ENCODE measurements around the gene EFHC1. TPM values are rescaled to one million over a fixed set of nuclear protein-coding genes. Genes with fewer than 3 reads are reported as not detected.

EFHC1 gene
- total and polyA plus RNA-seq, 3 donors from 2014 or later: 41.8 to 133 (median 62.9) TPM

DNA sequence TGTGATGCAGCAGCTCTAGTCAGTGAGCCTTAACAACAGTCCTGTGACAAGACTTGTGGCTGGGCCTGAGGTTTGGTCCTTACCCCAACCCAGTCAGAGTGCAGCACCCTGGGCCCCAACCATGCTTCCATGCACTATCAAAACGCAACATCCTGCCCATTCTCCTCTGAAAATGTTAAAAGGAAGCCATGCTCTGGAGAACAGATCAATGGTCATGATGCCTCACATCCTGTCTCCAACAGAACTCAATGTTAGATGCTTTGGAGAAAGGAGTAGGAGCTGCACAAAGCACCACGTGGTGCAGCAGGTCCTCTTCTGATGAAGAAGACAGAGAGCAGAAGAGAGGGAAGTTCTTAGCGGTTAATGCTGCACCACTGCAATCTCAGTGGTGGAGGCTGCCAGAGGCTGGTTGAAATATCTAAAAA lies 114.8 kb downstream of the EFHC1 start:
- Histone ChIP-seq H3K9me3 (no peaks in the 10 kb centered on the region), H3K4me1 (peaks cover 8% of the 10 kb centered on the region), H3K36me3 (ENCODE audit: low read depth, missing control alignments) (no peaks in the 10 kb centered on the region), H3K27me3 (no peaks in the 10 kb centered on the region), H3K4me3 (no peak overlapping the region), H3K27ac (no peak overlapping the region)
- no peak for DNase-seq
- WGBS, 2 donors: 89 to 94% methylated on average over 3 of the region's 3 CpGs
- TF ChIP-seq POLR2A (IDR thresholded peaks at IDR 0.05): no peak
- TF ChIP-seq, protein P1, sequence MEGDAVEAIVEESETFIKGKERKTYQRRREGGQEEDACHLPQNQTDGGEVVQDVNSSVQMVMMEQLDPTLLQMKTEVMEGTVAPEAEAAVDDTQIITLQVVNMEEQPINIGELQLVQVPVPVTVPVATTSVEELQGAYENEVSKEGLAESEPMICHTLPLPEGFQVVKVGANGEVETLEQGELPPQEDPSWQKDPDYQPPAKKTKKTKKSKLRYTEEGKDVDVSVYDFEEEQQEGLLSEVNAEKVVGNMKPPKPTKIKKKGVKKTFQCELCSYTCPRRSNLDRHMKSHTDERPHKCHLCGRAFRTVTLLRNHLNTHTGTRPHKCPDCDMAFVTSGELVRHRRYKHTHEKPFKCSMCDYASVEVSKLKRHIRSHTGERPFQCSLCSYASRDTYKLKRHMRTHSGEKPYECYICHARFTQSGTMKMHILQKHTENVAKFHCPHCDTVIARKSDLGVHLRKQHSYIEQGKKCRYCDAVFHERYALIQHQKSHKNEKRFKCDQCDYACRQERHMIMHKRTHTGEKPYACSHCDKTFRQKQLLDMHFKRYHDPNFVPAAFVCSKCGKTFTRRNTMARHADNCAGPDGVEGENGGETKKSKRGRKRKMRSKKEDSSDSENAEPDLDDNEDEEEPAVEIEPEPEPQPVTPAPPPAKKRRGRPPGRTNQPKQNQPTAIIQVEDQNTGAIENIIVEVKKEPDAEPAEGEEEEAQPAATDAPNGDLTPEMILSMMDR (IDR thresholded peaks at IDR 0.05): no peak
- intact Hi-C loops (cut with DNase I; ENCODE audit: low total_unique reads): no loop called here

DNA sequence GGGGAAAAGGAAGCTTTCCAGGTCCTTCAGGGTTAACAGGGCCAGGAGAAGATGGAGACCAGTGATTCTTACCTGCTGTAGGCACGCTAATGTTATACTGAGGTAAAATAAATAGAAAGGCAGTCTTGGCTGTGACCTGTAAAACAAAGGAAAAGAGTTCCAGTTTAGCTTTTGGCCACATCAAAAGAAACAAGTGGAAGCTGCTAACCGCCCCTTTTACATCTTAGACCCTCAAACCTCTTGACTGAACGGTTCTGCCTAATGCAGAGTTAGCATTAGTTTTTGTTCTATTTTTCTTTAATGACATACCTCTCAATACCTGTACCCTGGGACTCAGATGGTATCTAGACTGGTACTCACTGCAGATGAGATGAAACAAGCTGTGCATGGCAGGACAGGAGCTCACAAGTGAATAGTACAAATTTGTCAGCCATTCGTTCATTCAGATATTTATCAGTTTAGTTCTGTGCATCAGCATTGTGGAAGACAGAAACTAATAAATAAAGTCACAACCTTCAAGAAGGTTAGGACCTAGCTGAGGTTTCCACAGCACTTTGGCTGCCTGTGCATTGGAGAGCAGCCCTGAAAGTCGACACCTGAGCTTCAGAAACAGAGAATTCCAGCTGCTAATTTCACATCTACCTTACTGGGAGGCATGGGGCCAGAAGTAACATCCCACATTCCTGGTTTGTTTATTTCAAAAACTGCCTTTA lies 115.7 kb downstream of the EFHC1 start:
- TF ChIP-seq, protein P1 (IDR thresholded peaks at IDR 0.05): no peak
- TF ChIP-seq POLR2A (IDR thresholded peaks at IDR 0.05): no peak
- peaks cover 8% of the 10 kb centered on the region for H3K4me1 ChIP-seq
- H3K27ac ChIP-seq: no peak overlapping the region
- H3K27me3 ChIP-seq: no peaks in the 10 kb centered on the region
- intact Hi-C loops (cut with DNase I; ENCODE audit: low total_unique reads): no loop called here
- H3K36me3 ChIP-seq (ENCODE audit: low read depth, missing control alignments): no peaks in the 10 kb centered on the region
- no peaks in the 10 kb centered on the region for H3K9me3 ChIP-seq
- WGBS, 2 donors: 86 to 88% methylated on average over 5 of the region's 5 CpGs
- H3K4me3 ChIP-seq: no peak overlapping the region
- DNase-seq: no peak

DNA sequence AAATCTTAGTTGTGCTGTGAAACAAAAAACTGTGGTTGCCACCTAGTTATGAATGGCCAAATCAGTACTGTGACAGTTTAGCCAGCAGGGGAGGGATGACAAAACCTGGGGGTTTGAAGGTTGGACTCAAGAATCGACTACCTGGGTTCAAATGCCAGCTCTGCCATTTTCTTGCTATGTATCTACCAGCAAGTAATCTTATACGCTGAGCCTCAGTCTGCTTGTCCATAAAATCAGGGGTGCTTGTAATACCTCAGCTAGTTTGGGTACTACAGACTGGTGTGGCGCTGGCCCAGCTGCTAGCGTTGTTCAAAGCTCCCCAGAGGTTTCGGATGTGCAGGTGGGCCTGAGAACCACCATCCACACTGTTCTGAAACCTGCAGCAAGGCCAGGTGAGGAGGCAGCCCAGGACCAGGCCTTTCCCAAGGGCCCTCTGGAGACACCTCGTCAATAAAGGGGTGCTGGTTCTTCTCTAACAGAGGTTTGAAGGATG lies 116.3 kb downstream of the EFHC1 start:
- Histone ChIP-seq H3K4me3 (no peak overlapping the region), H3K36me3 (ENCODE audit: low read depth, missing control alignments) (no peaks in the 10 kb centered on the region), H3K27me3 (no peaks in the 10 kb centered on the region), H3K9me3 (no peaks in the 10 kb centered on the region), H3K4me1 (peaks cover 8% of the 10 kb centered on the region), H3K27ac (no peak overlapping the region)
- no peak for TF ChIP-seq POLR2A (IDR thresholded peaks at IDR 0.05)
- TF ChIP-seq, protein P1 (IDR thresholded peaks at IDR 0.05): no peak
- DNase-seq: no peak
- WGBS, 2 donors: 79 to 97% methylated on average over 2 to 6 of the region's 6 CpGs
- intact Hi-C loops (cut with DNase I; ENCODE audit: low total_unique reads): no loop called here

DNA sequence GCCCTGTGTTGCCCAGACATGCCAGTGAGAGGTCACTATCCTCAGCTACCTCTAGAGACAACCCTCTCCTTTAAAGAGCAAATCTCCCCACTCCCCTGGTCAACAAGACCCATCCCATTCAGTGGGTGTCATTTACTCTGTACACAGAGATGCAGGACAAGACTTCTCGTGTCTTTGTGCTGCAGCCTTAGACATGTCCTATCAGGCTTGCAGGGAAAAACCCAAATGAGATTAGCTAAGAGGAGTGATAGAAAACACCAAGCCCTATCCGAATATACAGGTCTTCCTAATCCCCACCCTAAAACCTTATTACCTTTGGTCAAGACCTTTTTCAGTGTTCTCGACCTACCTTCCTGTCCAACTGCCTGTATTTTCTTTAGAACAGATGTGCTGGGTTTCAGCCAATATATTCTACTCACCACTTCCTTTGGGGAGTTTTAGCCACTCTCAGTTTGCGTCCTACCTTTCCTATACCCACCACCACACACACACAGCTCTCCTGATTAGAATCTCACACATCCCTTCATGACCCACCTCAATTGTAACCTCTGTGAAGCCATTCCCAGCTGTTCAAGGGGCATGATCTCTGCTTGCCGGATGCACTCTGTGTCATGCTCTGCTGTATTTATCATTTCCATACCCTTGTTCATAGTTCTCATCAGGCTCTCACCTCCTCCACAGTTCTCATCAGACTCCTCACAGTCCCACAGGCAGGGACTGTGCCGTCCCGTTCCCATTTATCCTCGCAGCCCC lies 117.0 kb downstream of the EFHC1 start:
- Histone ChIP-seq H3K36me3 (ENCODE audit: low read depth, missing control alignments) (no peaks in the 10 kb centered on the region), H3K27me3 (no peaks in the 10 kb centered on the region), H3K4me1 (peaks cover 8% of the 10 kb centered on the region), H3K9me3 (no peaks in the 10 kb centered on the region), H3K27ac (no peak overlapping the region), H3K4me3 (no peak overlapping the region)
- WGBS, 2 donors: 62 to 75% methylated on average over 8 of the region's 8 CpGs
- TF ChIP-seq POLR2A (IDR thresholded peaks at IDR 0.05): no peak
- intact Hi-C loops (cut with DNase I; ENCODE audit: low total_unique reads): no loop called here
- DNase-seq: no peak

DNA sequence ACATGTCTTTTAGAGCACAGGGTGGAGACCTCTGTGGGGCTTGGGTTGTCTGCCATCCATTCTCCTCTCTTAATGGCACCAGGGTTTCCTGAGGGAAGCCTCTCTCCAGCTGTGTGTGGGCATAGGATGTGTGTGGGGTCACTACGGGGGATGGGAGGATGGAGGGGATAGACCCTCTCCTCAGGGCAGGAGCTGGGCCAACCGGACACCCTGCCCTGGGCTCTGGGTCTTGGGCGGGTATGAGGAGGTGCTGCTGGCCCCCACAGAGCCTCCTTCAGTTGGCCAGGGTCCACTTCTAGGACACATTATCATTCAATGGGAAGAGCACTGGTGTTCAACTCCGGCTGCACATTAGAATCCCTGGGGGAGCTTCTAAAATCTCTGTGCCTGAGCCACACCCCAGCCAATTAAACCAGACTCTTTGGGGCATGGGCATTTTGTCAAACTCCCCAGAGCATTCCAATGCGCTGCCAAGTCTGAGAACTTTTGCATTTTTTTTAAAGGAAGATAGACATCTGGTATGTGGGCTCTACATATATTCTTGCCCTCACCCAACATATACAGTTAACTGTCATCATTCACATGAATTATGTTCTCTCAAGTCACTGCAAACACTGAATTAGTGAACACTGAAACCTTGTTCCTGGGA lies 118.2 kb downstream of the EFHC1 start:
- H3K4me1 ChIP-seq: peaks cover 8% of the 10 kb centered on the region
- 93 to 100% methylated on average over 4 to 5 of the region's 5 CpGs for WGBS, 2 donors
- H3K4me3 ChIP-seq: no peak overlapping the region
- TF ChIP-seq, protein P1 (IDR thresholded peaks at IDR 0.05): no peak
- no peak for TF ChIP-seq POLR2A (IDR thresholded peaks at IDR 0.05)
- no peaks in the 10 kb centered on the region for H3K36me3 ChIP-seq (ENCODE audit: low read depth, missing control alignments)
- intact Hi-C loops (cut with DNase I; ENCODE audit: low total_unique reads): no loop called here
- H3K9me3 ChIP-seq: no peaks in the 10 kb centered on the region
- H3K27ac ChIP-seq: no peak overlapping the region
- no peak for DNase-seq
- no peaks in the 10 kb centered on the region for H3K27me3 ChIP-seq
